T-helper 17 cell (primary cell): ENCODE results near the gene OR10H1. TPM values are rescaled to one million over a fixed set of nuclear protein-coding genes. Genes with fewer than 3 reads are reported as not detected.
"Not testable (repeated sequence)": the region's sequence is repeated elsewhere in the genome, so short reads cannot be mapped to it uniquely, and the experiment has no call there.

Experiments
- ATAC-seq: fragments of 150-1000 bp; cut with Tn5 transposase; 2 replicates; pipeline ENCODE4 v1.10.0; 2021; ENCODE audit warnings: mild to moderate bottlenecking, moderate library complexity
- DNase-seq, 3 donors: peaks; one replicate each; pipeline versions ENCODE4 v3.0.0 to v3.0.0-alpha.2; 2020 to 2021
- H3K9me3 ChIP-seq: one replicate; pipeline ENCODE4 v1.7.0; 2013; ENCODE audit warnings: low read length, mild to moderate bottlenecking; ENCODE audit not compliant: control insufficient read depth, poor library complexity, severe bottlenecking
- H3K27ac Mint-ChIP-seq: one replicate; pipeline ENCODE4 v1.8.0; 2022; ENCODE audit warnings: mild to moderate bottlenecking, moderate library complexity, mixed read lengths
- H3K27me3 Mint-ChIP-seq: one replicate; pipeline ENCODE4 v1.8.0; 2022; ENCODE audit warnings: mixed read lengths
- H3K36me3 Mint-ChIP-seq: one replicate; pipeline ENCODE4 v1.8.0; 2022; ENCODE audit warnings: low read depth, mixed read lengths
- H3K4me1 Mint-ChIP-seq: one replicate; pipeline ENCODE4 v1.8.0; 2022; ENCODE audit warnings: mild to moderate bottlenecking, mixed read lengths
- H3K4me3 Mint-ChIP-seq: one replicate; pipeline ENCODE4 v1.8.0; 2022; ENCODE audit warnings: mild to moderate bottlenecking, moderate library complexity, mixed read lengths
- total RNA-seq, 4 donors: library from RNA in 2 of 4; stranded (reverse) in 2 of 4; gene quantifications; one replicate each; pipeline ENCODE4 v1.2.3 and lab custom pipeline; 2022 to 2026

OR10H1 gene
- total RNA-seq, 2 donors from 2014 or later, result 0.07 TPM; not detected in 1

- Mint-ChIP-seq H3K27me3 (peaks cover 30% of the 10 kb centered on the region), H3K36me3 (no peaks in the 10 kb centered on the region), H3K27ac (no peak overlapping the region), H3K4me3 (no peak overlapping the region), H3K4me1 (no peaks in the 10 kb centered on the region)
- no peaks in the 10 kb centered on the region for H3K9me3 ChIP-seq
- ATAC-seq, result no peak
- no peak for DNase-seq
Measured at GRCh38 chr19:15776991-15777970, 38.2 kb downstream of the OR10H1 start.

GRCh38 chr19:15776264-15776663, 39.2 kb downstream of the OR10H1 start:
- no peak for ATAC-seq
- no peak overlapping the region for H3K4me3 Mint-ChIP-seq
- no peak overlapping the region for H3K27ac Mint-ChIP-seq
- no peaks in the 10 kb centered on the region for H3K9me3 ChIP-seq
- H3K4me1 Mint-ChIP-seq, result no peaks in the 10 kb centered on the region
- DNase-seq, result no peak
- peaks cover 33% of the 10 kb centered on the region for H3K27me3 Mint-ChIP-seq
- no peaks in the 10 kb centered on the region for H3K36me3 Mint-ChIP-seq

GRCh38 chr19:15775249-15775648, 40.2 kb downstream of the OR10H1 start:
- Mint-ChIP-seq H3K27me3 (peaks cover 40% of the 10 kb centered on the region), H3K27ac (no peak overlapping the region), H3K4me3 (no peak overlapping the region), H3K4me1 (no peaks in the 10 kb centered on the region), H3K36me3 (no peaks in the 10 kb centered on the region)
- DNase-seq, result no peak
- no peaks in the 10 kb centered on the region for H3K9me3 ChIP-seq
- ATAC-seq, result no peak

- ATAC-seq, H3K4me3 Mint-ChIP-seq: not testable (repeated sequence)
- H3K27me3 Mint-ChIP-seq, result peaks cover 48% of the 10 kb centered on the region
Measured at GRCh38 chr19:15774159-15774558, 41.3 kb downstream of the OR10H1 start.

GRCh38 chr19:15769586-15769985, 45.9 kb downstream of the OR10H1 start:
- ATAC-seq (no peak), DNase-seq (no peak)
- H3K9me3 ChIP-seq, result no peaks in the 10 kb centered on the region
- Mint-ChIP-seq H3K27me3 (peaks cover 46% of the 10 kb centered on the region), H3K4me1 (no peaks in the 10 kb centered on the region), H3K36me3 (no peaks in the 10 kb centered on the region), H3K4me3 (no peak overlapping the region), H3K27ac (no peak overlapping the region)

More at GRCh38 chr19:15774159-15774558, 41.3 kb downstream of the OR10H1 start:
- not testable (repeated sequence) for DNase-seq, H3K27ac Mint-ChIP-seq, H3K9me3 ChIP-seq, H3K36me3 Mint-ChIP-seq, H3K4me1 Mint-ChIP-seq

GRCh38 chr19:15759962-15760565, 55.4 kb downstream of the OR10H1 start:
- peaks cover 58% of the 10 kb centered on the region for H3K27me3 Mint-ChIP-seq
- H3K4me3 Mint-ChIP-seq, result no peak overlapping the region
- DNase-seq (no peak), ATAC-seq (no peak)
- peaks cover 6% of the 10 kb centered on the region for H3K36me3 Mint-ChIP-seq
- peaks cover 11% of the 10 kb centered on the region for H3K4me1 Mint-ChIP-seq
- H3K27ac Mint-ChIP-seq, result no peak overlapping the region
- H3K9me3 ChIP-seq, result no peaks in the 10 kb centered on the region

- DNase-seq (no peak), ATAC-seq (no peak)
- Mint-ChIP-seq H3K36me3 (peaks cover 6% of the 10 kb centered on the region), H3K27ac (no peak overlapping the region), H3K27me3 (peaks cover 75% of the 10 kb centered on the region), H3K4me1 (peaks cover 11% of the 10 kb centered on the region), H3K4me3 (no peak overlapping the region)
- H3K9me3 ChIP-seq, result no peaks in the 10 kb centered on the region
Measured at GRCh38 chr19:15758379-15758778, 57.1 kb downstream of the OR10H1 start.

Other genes starting within 250 kb of the OR10H1 start
- gene CYP4F8, start 200.4 kb downstream of the OR10H1 start, total RNA-seq, result not detected
- under 1 TPM in 1 of 2 donors, not detected in 1; 0.22 TPM for gene CYP4F3, start 174.8 kb downstream of the OR10H1 start, total RNA-seq
- 1 to 10 TPM; 1.9 to 5.2 TPM for gene CYP4F12, start 142.6 kb downstream of the OR10H1 start, total RNA-seq
- gene OR10H2, start 87.6 kb downstream of the OR10H1 start, total RNA-seq, result not detected
- not detected for gene OR10H3, start 77.7 kb downstream of the OR10H1 start, total RNA-seq
- not detected for gene OR10H5, start 28.0 kb downstream of the OR10H1 start, total RNA-seq
- gene CYP4F2, start 82.4 kb upstream of the OR10H1 start, total RNA-seq, result not detected
- not detected for gene CYP4F11, start 118.9 kb upstream of the OR10H1 start, total RNA-seq
- not detected for gene OR10H4, start 133.3 kb upstream of the OR10H1 start, total RNA-seq